HG03342 (cell line): Measurements from ENCODE around the gene TRAF1.

Experiments
- ATAC-seq: cut with Tn5 transposase; IDR thresholded peaks from one replicate; pipeline ENCODE4 v1.9.1; 2021; ENCODE audit warnings: mild to moderate bottlenecking, moderate library complexity; ENCODE audit not compliant: unreplicated experiment

Gene TRAF1

DNA sequence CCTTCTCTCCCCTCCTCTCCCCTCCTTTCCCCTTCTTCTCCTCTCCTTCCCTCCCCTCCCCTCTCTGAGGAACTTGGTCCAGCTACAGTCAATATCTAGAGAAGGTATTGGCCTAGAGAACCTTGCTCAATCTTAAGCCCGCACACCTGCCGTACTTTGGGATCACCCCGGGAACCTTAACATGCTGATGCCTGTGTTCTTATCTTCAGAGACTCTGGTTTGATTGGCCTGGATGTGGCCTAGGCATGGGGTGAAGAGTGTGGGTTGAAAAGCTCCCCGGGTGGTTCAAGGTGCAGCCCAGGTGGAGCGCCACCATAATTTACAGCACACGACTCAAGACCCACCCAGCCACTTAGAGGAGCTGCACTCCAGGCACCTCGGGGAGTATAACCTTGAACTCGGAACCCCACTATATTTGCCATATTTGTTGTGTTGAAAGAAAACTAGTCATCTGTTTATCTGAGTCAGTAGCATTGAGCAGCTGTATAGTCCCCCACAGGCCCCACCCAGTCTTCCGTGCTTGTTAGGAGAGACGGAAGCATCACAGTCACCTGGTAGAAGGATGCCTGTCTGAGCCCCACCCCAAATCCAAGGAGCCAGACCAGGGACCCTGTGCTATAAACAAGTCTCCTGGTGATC, 35.2 kb downstream of the TRAF1 start:
- ATAC-seq = no peak

DNA sequence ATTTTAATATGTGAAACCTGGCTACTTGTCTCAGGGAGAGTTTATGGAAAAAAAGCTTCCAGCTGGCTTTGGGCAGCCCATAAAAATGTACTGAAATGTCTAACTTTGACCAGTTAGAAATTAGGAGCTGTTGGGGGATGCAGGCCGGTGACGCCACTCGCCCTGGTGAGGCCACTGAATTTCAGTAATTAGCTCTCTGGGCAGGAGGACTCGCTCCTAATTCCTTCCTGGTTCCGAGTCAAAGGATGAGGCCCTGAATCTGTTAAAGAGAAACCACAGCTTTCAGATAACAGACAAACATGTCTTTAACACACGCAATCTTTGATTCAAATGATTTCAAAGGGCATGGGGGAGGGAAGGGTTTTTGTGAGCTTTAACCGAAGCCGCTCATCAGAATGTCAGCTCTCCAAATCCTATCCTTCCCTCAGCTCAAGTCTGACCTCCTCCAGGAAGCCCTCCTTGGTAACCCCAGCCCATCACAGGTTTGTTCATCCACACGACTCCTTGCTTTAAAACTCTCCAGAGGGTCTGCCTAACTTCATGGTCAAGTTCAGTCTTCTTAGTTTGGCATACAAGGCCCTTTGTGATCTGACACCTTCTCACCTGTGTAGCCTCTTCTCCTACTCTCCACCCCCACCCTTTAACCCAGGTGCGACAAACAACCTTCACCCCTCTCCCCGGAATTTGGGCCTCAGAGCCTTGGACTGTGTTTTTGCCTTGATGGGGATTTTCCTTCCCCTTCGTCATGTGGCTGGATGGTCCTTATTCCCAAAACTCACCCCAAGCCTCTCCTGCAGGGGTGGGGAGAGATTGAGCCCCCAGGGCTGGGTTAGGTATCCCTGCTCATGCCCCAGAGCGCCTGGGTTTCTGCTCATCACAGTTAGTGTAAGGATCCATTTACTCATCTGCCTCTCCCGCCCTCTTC, 36.0 kb downstream of the TRAF1 start:
- ATAC-seq = no peak

DNA sequence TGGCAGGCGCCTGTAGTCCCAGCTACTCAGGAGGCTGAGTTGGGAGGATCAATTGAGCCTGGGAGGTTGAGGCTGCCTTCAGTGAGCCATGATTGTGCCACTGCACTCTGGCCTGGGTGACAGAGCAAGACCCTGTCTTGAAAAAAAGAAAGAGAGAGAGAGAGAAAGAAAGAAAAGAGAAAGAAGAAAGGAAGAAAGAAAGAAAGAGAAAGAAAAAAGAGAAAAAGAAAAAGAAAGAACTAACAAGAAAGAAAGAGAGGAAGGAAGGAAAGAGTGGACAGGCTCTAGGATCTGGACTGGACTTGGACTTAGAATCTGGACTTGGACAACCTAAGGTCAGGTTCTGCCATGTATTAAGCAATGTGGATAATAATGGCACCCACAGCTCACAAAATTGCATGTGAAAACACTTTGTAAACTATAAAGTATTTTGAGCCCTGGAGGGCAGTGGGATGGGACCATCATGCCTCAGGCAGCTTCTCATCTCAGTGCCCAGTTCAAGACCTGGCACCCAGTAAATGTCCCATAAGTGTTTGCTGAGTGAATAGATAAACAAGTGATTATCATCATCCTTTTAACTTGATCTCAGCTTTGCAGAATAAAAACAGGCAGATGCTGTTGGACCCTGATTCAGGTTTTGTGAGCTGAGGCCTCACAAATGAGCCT, 36.9 kb downstream of the TRAF1 start:
- no peak for ATAC-seq

DNA sequence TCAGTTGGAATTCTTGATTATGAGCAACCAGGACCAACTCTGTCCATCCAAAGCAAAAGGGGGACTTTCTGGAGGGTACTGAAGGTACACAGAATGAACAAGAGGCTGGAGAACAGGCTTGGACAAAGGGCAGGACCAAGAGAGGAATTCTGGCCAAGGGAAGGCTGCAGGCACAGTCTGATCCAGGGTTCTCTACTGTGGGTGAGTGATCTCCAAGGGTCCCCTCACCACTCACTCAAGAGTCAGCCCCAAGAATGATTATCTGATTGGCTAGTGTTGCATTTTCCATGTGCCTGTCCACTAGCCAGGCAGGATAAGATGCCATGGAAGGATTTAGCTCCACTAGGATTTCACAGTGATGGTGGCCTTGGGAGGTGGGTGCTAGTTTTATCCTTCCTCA, 38.0 kb downstream of the TRAF1 start:
- no peak for ATAC-seq

DNA sequence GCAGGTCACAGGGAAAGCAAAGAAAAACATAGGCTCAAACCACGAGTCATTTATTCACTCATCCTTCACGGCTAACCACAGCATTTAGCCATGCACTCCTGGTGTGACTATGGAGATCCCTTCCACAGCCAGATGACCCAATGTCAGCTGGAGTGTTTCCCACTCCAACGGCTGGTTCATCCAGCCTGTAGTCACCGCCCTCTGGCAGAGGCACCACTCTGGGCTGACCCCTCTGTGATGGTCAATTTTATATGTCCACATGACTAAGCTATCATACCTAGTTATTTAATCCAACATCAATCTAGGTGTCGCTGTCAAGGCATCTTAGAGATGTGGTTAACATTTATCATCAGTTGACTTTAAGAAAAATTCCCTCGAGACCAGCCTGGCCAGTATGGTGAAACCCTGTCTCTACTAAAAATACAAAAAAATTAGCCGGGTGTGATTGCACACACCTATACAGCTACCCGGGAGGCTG, 40.1 kb downstream of the TRAF1 start:
- no peak for ATAC-seq

DNA sequence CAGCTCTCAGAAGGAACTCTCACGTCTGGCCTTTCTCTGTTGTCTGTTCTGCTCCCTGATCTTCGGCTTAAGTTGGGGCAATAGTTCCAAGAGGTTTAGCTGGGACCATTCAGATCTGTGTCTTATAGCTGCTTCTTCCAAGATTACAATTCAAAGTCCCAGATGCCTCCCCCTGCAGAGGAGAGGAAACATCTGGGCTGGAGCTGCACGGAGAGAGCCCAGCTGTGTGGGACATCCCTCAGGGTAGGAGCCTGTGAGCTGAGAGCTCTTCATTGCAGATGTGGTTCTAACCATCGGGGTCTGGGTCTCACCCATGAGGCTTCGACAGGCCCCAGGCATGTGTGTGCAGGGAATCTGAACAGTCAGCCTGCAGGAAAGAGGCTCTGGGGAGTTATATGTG, 40.6 kb downstream of the TRAF1 start:
- no peak for ATAC-seq

DNA sequence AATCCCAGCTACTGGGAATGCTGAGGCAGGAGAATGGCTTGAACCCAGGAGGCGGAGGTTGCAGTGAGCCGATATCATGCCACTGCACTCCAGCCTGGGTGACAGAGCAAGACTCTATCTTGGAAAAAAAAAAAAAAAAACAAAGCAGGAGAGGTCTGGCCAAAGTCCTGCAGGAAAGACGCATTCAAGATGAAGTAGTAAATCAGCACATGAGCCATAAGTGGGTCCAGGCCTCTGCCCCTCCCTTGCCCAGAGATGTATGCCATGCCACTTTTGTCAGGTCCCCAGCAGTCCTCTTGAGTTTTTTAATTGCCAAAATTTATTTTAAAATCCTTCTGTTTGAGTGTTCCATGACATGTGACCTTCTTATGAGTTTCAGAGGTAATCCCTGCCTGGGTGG, 41.1 kb downstream of the TRAF1 start:
- ATAC-seq = no peak

DNA sequence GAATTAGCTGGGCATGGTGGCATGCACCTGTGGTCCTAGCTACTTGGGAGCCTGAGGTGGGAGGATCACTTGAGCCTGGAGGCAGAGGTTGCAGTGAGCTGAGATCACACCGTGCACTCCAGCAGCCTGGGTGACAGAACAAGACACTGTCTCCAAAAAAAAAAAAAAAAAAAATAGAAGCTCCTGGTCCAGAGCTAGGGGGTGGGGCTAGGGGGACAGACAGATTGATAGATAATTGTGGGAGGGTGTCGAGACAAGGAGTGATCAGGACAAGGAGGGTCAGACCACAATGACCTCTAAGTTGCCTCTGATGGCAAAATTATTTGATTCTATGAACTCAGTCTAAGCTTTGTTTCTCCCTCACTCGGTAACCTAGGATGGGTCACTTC, 43.0 kb downstream of the TRAF1 start:
- ATAC-seq = no peak

DNA sequence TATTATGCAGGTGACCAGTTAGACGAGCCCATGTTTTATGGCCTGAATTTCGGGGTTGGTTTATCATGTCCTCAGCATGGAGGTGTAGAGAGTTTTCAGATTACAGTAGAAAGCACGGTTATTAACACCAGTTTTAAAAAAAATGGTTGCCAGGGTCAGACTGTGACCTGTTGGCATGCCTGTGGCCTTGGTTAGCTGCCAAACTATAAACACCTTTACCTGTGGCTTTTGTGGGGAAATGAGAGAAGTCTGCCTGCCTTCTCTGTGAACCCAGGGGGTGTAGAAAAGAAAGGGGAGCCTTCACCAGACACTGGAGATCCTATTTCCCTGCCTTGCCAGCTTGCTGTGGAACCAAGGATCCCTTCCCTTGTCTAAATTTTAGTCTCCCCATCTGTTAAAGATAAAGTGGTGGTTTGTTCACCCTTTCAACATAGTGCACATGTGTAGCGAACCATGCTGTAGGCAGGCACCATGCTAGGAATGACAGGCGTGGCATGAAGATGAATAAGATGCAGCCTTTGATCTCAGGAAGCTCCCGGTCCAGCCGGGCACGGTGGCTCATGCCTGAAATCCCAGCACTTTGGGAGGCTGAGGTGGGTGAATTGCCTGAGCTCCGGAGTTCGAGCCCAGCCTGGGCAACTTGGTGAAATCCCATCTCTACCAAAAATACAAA, 43.5 kb downstream of the TRAF1 start:
- ATAC-seq = no peak

DNA sequence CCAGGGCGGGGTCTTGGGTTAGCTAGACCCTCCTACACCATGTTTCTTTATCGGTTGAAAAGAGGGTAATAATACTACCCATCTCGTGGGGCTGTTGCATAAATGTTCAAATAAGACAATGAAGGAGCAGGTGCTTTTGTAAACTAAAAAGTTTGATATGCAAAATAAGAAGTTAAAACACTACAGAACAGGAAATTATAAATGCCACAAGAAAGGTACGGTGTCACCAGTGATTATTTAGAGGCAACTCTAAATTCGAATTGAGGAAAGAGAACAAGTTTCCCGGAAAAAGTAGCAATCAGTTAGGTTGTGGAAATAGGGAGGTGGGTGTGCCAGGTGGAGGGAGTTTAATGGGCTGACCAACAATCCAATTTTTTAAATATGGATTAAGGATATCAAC, 47.1 kb downstream of the TRAF1 start:
- ATAC-seq = no peak

DNA sequence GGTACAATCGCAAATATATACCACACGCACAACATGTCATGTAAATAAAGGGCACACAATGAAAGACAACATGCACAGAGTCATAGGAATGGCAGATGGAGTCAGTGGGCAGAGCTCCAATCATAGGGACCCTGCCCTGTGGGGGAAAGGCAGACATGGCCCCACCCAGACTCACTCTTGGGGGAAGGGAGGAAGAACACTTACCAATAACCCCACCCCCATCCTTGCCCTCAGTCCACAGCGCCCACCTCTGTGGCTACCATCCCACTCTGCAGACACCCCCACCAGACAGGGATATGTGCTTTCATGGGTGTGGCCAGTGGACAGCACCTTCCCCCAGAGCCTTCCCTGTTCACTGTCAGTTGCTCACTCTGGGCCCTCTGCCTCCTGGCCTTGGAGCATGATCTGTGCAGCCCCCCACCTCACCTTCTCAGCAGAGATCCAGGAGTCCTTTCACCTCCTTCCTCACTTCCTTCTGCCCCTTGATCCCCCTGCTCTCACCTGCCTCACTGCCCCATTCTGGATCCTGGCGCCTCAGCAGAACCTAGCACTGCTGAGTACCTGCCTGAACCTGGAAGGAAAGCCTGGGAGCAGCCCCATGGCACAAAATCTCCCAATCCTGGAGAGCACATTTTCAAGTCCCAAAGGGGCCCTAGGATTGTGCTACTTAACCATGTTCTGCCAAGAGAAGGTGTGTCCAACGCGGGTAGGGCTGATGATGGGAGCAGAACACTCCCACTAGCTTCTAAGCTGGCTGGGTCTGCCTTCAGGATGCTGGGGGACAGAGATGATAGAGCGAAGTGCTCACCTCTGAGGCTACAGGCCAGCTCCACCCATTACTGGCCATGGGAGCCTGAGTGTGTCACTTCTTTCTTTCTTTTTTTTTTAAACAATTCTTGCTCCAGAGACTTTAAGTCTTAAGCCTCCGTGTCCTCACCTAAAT, 48.1 kb downstream of the TRAF1 start:
- ATAC-seq = no peak

DNA sequence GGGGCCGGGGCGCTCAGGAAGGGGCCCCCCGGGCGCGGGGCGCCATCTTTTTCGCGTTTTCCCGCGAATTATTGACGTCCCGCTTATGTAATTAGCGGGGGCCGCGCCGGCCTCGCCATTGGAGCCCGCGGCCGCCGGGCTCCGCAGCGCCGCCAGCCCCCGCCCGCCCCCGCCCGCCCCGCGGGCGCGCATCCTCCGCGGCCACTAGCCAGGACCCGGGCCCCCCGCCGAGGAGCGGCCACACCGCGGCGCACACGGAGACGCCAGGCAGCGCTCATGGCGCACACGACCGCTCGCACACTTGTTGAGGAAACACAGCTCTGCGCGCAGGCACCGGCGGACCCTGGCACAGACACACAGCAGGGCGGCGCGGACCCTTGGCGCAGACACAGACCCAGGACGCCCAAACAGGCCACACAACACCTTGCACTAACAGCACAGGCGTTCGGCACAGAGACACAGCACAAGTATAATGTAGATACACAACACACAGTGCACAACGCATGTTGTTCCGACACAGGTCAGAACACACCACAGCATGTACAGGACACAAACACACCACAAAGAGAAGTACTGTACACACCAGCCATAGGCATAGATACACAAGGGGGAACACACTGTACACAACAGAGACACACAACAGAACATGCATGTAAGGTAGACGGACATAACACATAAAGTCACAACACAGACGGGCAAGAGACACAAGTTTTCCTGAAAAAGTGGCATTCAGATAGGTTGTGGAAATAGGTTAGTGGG, 49.1 kb downstream of the TRAF1 start:
- peak; percentile 36 for ATAC-seq

DNA sequence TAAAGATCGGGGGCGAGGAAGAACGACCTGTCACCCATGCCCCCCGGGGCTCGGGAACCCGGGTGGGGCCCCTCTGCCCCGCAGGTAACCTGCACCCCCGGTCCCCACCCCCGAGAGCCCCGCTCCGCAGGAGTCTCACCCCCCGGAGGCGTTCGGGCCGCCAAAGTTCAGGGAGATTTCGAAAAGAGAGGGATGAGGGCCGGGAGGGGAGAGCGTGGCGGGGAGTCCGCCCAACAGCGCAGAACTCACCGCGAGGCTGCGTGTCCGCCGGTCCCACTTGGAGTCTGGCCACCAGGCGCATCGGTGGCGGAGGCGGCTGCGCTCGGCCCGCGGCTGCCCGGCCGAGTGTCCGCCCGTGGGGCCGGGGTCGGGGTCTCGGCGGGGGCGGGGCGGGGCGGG, 49.8 kb downstream of the TRAF1 start, which contains the start of gene PHF19:
Gene PHF19, minus strand, starts transcription at position 347 of the 399 bp plus-strand sequence. CDS start 2,447 bp downstream, outside the sequence.
- peak; percentile 9 for ATAC-seq

DNA sequence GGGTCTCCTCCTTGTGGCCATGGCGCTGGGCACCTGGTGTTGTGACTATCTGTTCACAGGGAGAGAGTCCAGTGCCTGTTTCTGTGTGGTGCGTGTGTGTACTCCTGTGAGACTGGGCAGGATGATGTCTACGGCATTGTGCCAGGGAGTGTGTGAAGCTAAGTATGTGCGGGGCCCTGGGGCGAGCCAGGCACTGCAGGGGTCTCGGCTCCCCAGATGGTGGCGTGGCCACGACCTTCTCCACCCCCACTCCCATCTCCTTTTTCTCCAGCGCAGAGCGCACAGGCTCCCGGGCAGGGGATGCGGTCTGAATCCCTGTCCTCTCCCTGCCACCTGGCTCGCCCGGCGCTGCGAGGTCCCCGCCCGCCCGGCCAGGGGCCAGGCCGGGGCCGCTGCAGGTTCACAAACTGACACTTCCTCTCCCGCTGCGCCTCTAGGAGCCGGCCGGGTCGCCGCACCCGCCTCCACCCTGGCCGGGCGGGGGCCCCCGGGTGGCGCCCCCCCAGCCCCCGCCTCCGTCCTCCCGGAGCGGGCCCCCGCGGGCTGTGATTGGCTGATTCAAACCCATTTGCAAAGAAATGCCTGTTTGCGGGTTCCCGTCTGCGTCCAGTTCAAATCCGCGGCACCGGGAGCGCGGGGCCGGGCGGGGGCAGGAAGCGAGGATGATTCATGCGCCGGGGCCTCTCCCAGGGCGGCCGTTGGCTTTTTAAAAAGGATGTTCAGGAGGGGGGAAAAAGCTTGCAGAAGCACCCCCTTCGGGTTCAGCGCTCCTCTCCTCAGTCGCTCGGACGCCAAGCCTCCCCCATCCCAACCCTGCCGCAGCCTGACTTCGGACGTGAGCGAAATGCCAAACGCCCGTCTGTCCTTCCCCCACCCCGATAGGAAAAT, 50.4 kb downstream of the TRAF1 start:
- ATAC-seq = peak; percentile 54

DNA sequence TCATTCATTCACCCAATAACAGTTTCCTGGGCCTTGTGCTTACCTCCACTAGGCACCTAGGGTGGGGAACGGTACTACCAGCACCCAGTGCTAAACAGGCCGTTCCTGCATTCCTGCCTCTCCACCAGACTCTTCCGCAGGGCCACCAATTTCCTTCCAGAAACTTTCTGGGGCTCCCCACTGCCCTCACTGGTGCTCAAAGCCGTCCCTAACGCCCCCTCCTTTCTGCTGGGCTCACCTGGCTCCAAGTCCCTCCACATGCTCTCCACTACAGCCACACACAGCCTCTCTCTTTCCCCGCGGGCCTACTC, 51.0 kb downstream of the TRAF1 start:
- no peak for ATAC-seq

DNA sequence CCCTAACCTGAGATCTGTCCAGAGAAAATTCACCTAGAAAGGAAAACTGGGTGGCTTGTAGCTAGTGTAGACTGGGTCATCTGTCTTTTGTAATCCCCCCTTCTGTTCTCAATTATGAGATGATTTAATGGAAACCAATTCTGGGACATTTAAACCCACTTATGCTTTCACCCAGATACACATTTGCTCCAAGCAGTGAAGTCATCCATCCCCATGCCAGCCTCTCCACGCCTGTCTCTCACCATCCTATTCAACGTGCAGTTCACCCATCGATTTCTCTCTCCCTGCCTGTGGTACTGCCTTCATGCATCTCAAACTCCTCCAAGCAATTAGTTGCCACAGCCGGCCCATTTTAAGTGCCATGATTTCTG, 51.4 kb downstream of the TRAF1 start:
- ATAC-seq = no peak

DNA sequence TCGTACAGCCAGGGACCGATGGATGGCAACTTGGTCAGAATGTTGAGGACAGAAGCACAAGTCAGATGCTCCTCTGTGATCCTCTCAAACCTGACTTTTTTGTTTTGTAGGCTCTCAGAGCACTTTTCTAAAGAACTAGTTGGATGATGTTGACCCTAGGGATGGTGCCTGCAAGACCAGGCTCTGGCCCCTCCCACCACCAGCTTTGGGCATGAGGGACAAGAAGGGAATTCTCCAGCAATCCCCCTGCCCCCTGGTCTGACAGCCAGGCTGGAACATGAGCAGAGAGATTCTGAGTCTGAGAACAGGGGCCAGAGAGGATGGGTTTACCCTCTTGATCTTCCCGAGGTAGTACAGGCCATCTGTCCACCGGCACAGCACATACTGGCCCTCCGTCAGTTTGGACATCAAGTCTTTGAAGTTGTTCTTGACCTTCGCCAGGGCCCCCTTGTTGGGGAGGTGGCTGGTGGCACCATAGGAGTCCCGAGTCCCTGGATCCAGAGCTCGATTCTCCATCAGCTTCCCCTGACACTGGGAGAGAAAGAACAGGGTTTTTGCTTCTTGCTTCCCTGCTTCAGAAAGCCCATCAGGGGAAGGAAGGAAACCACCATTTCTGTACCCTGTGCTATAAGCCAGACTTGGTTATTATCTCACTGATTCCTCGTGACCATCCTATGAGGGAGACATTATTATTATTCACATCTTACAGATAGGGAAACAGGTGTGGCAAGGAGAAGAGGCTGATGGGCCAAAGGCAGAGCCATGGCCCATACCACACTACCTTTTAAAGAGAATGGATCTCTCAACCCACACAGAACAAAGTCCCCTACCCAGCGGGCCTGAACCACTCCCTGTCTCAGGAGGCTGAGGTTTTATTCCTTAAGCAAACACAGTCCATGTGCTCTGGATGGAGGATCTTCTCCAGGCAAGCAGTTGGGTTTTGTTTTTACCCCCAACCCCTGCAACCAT, 52.1 kb downstream of the TRAF1 start:
- ATAC-seq = no peak
